GM21515 (cell line): ENCODE results near the gene ELOVL7.
A peak's percentile ranks its signal among the peaks of the same experiment; 100 is the strongest.
"Not testable (repeated sequence)": the region's sequence is repeated elsewhere in the genome, so short reads cannot be mapped to it uniquely, and the experiment has no call there.

Experiments used
- ATAC-seq: cut with Tn5 transposase; IDR thresholded peaks from one replicate; pipeline ENCODE4 v1.9.1; 2021; ENCODE audit not compliant: unreplicated experiment

The ELOVL7 gene

DNA sequence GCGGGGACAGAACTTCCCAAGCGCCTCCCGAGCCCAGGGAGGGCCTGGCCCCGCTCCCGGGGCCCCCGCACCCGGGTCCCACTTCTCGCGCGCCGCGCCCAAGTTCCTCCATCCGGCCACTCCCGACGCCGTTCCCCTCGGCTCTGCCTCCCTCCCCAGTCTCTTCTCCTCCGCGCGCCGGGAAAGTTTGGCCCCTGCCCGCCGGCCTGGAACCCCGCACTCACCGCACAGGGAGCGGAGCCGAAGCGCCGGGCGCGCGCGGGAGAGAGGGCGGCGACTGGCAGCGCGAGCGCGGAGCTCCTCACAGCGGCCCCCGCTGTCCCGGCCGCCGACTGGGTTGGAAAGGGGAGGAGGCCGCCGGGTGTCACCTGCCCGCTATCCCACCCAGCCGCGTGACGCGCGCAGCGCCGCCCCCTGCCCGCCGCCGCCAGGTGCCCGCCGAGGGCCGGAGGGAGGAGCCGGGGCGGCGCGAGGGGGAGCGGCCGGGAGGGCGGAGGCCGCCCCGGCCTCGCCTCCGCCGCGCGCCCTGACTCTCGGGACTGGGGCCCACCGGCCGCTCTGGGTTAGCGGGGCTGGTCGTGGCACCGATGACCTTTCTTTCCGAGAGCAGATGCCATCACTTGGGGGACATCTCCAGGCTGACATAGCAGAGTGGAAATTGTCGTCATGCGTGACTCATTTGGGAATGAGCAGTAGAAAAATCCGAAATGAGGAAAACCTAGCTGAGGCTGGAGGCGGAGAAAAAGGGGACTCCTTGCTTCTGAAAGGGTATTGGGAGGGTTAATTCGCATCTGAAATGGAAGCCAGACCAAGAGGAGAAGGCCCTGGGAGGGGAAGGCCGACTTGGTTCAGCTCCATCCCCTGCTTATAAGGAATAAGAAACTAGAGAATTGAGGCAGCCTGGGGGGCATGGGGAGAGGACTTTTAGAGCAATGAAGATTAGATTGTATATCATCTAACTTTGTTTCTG, at the start of gene ELOVL7:
Gene ELOVL7, minus strand, starts transcription at position 334 of the 970 bp plus-strand sequence. CDS start 56,872 bp downstream, outside the sequence.
- peak; percentile 96 for ATAC-seq

DNA sequence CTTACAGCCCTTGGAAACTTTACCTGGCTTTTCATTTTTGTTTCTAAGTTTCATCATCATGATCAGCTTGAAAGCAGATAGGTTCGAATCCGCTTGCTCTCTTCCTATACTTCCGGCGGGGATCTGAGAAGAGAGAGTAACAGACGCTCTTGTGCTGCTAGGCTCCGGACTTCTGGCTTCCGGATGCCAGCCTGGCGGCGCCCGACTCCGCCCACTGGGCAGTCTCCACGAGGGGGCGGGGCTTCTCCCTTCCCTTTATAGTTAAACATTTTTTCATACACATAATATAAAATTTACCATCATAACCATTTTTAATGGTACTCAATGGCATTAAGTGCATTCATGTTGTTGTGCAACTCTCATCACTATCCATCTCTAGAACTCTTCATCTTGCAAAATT, 49.5 kb upstream of the ELOVL7 start:
- no peak for ATAC-seq

- no peak for ATAC-seq
Observed at GRCh38 chr5:60891667-60892066, 47.6 kb upstream of the ELOVL7 start.

DNA sequence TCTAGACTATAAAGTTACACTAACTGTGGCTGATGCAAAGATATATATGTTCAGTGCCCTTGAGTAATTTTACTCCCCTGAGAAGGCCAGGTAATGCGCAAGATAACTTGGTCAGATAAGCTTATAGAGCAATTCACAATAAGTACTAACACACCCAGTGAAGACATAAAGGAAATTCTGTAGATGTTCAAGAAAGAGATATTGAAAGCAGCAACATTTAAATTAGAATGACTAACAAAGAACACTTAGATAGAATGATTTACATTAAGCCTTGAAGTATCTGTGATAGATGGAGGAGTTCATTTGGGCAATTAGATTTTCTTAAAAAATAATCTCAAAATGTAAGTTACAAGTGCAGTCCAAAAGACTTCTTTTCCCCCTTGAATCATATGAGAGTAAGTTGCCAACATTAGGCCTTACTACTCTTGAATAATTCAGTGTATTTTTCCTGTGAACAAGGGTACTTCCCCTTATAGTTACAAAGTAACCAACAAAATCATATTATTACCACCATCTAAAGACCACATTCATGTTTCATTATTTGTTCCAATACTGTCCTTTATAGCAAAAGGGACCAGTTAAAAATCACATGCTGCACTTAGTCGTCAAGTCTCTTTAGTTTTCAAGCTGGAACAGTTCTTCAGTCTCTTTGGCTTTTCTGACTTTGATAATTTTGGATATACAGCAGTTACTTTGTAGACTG, 44.4 kb upstream of the ELOVL7 start:
- no peak for ATAC-seq

- no peak for ATAC-seq
Observed at GRCh38 chr5:60887746-60888145, 43.7 kb upstream of the ELOVL7 start.

GRCh38 chr5:60887096-60887495, 43.0 kb upstream of the ELOVL7 start:
- no peak for ATAC-seq

GRCh38 chr5:60886158-60886557, 42.1 kb upstream of the ELOVL7 start:
- no peak for ATAC-seq

- ATAC-seq = no peak
Observed at GRCh38 chr5:60883229-60883628, 39.2 kb upstream of the ELOVL7 start.

DNA sequence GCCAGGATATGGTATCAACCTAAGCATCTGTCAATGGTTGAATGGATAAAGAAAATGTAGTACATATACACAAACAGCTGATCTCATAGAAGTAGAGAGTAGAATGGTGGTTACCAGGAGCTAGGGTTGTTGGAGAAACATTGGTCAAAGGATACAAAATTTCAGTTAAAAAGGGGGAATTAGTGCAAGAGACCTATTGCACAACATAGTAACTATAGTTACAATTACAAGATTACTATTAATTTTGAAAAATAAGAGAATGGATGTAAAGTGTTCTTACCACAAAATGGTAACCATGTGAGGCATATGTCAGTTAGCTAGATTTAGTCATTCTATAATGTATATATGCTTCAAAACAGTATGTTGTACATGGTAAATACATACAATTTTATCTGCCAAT, 28.8 kb upstream of the ELOVL7 start:
- no peak for ATAC-seq

DNA sequence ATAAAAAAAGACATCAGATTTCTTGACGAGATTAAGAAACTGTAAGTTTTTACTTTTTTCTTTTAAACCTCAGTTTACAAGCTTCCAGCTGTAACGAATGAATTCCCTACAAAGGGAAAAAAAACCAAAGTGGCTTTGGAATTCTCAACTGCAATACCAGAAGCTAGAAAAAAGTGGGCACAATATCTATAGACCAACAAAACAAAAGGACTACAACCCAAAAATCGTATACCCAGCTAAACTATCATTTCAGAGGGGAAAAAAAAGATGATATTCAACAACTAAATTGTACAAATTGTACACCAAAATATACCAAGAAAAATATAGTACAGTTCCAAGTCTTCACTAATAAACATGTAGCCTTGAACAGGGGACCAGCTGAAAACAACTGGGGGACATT, 26.8 kb upstream of the ELOVL7 start:
- ATAC-seq = no peak

DNA sequence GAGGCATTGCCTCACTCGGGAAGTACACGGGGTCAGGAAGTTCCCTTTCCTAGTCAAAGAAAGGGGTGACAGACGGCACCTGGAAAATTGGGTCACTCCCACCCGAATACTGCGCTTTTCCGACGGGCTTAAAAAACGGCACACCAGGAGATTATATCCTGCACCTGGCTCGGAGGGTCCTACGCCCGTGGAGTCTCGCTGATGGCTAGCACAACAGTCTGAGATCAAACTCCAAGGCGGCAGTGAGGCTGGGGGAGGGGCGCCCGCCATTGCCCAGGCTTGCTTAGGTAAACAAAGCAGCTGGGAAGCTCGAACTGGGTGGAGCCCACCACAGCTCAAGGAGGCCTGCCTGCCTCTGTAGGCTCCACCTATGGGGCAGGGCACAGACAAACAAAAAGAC, 16.5 kb upstream of the ELOVL7 start:
- not testable (repeated sequence) for ATAC-seq

GRCh38 chr5:60856066-60856465, 12.0 kb upstream of the ELOVL7 start:
- ATAC-seq = no peak

DNA sequence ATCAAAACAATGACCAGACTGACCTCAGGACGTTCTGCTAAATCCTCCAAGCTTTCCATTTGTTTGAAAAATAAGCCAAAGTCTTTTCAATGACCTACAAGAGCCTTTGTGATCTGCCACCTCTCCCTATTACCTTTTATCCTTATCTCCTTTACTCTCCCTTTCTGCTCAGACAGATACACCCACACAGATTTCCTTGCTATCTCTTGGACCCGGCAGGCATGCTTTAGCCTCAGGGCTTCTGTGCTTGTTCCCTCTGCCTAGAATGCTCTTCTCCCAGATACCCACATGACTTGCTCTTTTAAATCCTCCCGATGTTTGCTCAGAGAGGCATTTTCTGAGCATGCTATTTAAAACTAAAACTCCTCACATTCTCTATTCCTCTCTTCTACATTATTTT, 8.9 kb upstream of the ELOVL7 start:
- ATAC-seq = no peak

DNA sequence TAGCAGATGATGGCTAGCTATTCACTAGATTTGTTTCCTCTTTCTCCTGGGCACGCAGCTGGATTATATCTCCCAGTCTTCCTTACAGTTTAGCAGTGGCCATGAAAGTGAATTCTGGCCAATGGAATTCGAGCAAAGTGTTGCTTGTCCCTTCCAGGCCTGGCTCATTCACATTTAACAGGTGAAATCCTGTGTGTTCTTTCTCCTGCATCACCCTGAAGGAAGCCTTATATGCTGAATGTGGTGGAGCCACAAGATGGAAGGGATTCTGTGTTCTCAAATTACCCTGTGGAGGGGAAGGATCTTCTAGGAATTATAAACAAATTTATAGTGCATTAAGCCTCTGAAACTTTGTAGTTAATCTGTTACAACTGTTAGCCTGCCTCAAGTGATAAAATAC, 8.2 kb upstream of the ELOVL7 start:
- no peak for ATAC-seq

DNA sequence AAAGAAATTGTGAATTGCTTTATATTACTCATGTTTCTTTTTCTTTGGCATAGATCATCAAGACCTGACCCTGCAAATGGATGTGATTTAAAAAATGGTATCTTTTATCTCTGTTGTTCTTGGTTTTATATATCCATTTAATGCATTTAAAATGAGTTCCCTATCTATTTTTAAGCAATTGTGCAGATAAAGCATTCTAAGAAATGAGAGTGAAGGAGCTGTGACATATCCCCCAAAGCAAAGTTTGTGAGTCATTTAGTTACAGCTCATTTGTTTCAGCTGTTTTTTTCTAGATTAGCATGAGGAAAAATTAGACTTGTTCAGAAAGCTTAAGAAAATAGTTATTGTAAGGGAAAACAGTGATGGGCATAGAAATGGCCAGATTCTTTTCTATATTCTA, 7.6 kb upstream of the ELOVL7 start:
- ATAC-seq = no peak

DNA sequence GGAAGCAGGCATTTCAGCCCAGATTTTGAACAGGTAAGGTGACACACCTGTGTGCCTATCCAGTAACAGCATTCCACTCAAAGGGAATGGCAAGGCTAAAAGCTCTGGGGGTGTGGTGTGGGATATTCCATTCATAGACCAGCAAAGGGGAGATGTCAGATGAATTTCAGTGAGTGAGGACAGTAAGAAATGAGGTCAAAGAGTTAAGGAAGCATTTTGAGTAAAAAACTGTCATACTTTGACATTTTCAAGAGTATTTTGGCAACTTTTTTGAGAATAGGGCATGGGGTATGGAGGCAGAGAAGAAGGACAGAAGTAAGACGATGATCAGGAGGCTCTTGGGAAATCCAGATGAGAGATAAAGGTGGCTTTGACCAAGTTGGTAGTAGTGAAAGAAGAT, 2.2 kb upstream of the ELOVL7 start:
- no peak for ATAC-seq

- ATAC-seq = peak; percentile 29
Observed at GRCh38 chr5:60843386-60843935, 608 bp downstream of the ELOVL7 start.

DNA sequence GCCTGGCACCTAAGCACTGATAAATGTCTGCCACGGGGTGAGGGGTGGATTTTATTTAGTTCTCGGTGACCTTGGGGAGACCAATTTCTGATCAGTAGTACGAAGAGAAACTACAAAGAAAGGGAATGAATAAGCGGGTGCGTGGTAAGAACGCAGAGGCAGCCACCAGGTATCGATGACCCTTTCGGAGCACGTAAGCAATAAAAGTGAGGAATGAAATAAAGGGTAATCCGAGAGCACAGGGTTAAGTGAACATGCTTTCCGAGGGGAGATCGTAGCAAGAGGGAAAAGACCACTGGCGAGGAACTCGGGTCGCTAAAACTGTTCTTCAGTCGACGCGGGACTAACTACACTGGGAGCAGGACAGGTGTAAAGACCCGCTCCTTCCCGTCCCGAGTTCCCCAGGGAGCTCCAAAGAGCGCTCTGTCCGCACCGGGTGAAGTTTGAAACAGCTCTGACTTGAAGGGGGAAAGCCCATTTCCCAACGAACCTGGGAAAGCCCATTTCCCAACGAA, 1.1 kb downstream of the ELOVL7 start:
- ATAC-seq = no peak

DNA sequence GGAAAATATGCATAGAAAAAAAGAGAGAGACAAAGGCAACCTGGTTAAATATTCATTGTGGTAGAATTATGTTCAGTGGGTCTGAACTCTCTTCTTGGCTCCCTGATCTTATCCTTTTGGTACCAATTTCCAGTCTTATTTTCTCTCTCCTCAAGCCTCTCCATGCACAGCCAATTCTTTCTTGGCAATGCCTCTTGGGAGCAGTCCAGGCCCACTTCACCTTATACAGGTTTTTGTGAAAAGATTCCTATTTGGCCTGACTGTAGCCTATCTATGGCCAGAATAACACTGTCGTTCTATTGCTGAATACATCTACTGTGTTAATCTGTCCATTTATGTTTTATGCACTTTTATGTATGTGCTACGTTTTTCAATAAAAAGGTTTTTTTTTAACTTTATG, 2.7 kb downstream of the ELOVL7 start:
- no peak for ATAC-seq

DNA sequence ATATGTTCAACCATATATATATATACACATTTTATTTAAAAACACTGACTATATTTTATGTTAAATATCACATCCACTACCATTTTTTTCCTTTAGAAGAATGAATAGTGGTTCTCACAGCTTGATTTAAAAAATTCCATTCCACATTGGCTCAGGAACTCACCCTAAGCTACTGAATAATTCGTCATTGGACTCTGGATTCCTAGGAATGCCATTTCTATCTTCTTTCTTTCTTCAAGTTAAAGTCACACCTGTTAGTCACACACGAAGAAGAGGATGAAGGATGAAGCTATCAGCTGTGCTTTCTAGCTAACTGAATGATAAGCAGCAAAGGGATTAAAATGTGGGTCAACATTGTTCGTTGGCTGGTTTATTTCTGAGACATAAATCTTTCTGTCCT, 7.9 kb downstream of the ELOVL7 start:
- ATAC-seq = no peak

DNA sequence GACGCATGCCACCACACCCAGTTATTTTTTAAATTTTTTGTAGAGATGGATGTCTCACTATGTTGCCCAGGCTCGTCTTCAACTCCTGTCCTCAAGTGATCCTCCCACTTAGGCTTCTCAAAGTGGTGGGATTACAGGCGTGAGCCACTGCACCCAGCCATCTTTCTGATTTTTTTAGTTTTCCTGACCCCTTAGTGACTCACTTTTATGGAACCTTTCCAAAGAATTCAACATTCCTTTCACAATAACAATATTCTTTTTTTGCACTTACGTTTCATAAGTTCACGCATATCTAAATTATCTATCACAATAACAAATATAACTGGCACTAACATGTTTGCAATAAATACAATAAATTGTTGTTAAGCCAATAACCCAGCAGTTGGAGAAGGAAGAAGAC, 8.5 kb downstream of the ELOVL7 start:
- no peak for ATAC-seq

GRCh38 chr5:60833520-60833919, 10.5 kb downstream of the ELOVL7 start:
- no peak for ATAC-seq
